Gastrocnemius medialis (tissue), 4 donors: ENCODE measurements around the gene PLAGL2. TPM values are rescaled to one million over a fixed set of nuclear protein-coding genes. Genes with fewer than 3 reads are reported as not detected.

Source experiments
- ATAC-seq, 2 donors: fragments of 150-250 bp; one replicate each; pipeline ENCODE4 v1.9.1; 2016
- DNase-seq, 2 donors: peaks; one replicate each; pipeline ENCODE4 v3.0.0-alpha.2; 2019
- H3K27ac ChIP-seq, 4 donors: fragments of 200-600 bp; sonication (generic); 1 replicate in 1 of 4; 2 replicates in 3 of 4; pipeline ENCODE4 v1.5.1; 2016 to 2018; ENCODE audit warnings: mild to moderate bottlenecking in 2 of 4, moderate library complexity in 1 of 4
- H3K27me3 ChIP-seq, 3 donors: fragments of 200-600 bp; sonication (generic) in 2 of 3; 1 replicate in 1 of 3; 2 replicates in 2 of 3; pipeline versions ENCODE4 v1.5.1 to v1.6.0; 2016 to 2019; ENCODE audit warnings: mild to moderate bottlenecking in 1 of 3, moderate library complexity in 1 of 3
- H3K36me3 ChIP-seq, 2 donors: fragments of 200-600 bp; sonication (generic) in 1 of 2; one replicate each; pipeline ENCODE4 v1.5.1; 2017 to 2018
- H3K4me1 ChIP-seq, 2 donors: fragments of 200-600 bp; sonication (generic) in 1 of 2; one replicate each; pipeline ENCODE4 v1.5.1; 2016 to 2017; ENCODE audit warnings: mild to moderate bottlenecking in 2 of 2
- H3K4me3 ChIP-seq, 4 donors: fragments of 200-600 bp; sonication (generic) in 3 of 4; 1 replicate in 1 of 4; 2 replicates in 3 of 4; pipeline ENCODE4 v1.5.1; 2016 to 2019; ENCODE audit warnings: mild to moderate bottlenecking in 2 of 4
- H3K9me3 ChIP-seq, 3 donors: fragments of 200-600 bp; sonication (generic) in 2 of 3; 1 replicate in 1 of 3; 2 replicates in 2 of 3; pipeline ENCODE4 v1.5.1; 2016 to 2019
- POLR2A ChIP-seq, 2 donors: fragments of 450-650 bp; IDR thresholded peaks; one replicate each; pipeline ENCODE4 v1.6.1; 2017; ENCODE audit warnings: antibody characterized with exemption in 2 of 2, mild to moderate bottlenecking in 2 of 2, moderate library complexity in 2 of 2
- in situ Hi-C, 4 donors: fragments of 200-750 bp; cut with MboI; loops; one replicate each; pipeline versions ENCODE4 v1.15.0 to v1.8.0; 2017; ENCODE audit warnings: low sequenced_read_pairs in 4 of 4
- intact Hi-C: fragments of 100-400 bp; cut with DNase I; formaldehyde crosslinking; loops from one replicate; pipeline ENCODE4 v1.15.1; 2023; ENCODE audit warnings: low total_unique reads
- total RNA-seq, 4 donors: library from RNA; depleted of rRNA; stranded (reverse); fragments of >200 nt; gene quantifications; one replicate each; pipeline versions ENCODE4 v1.1.0 to v1.2.3, GENCODE V29; 2016
- TF ChIP-seq, protein P1 (sequence below), 5 experiments: fragments of 450-650 bp in 3 of 5; fragments of 200-600 bp in 2 of 5; sonication (generic) in 2 of 5; IDR thresholded peaks in 4 of 5; conservative IDR thresholded peaks in 1 of 5; 1 replicate in 4 of 5; 2 replicates in 1 of 5; pipeline ENCODE4 v1.5.1; 2016 to 2019; ENCODE audit warnings: antibody characterized with exemption in 5 of 5, mild to moderate bottlenecking in 3 of 5, moderate library complexity in 3 of 5

The PLAGL2 gene
- total RNA-seq, 4 donors from 2014 or later: 1.4 to 6.5 (median 5.8) TPM

DNA sequence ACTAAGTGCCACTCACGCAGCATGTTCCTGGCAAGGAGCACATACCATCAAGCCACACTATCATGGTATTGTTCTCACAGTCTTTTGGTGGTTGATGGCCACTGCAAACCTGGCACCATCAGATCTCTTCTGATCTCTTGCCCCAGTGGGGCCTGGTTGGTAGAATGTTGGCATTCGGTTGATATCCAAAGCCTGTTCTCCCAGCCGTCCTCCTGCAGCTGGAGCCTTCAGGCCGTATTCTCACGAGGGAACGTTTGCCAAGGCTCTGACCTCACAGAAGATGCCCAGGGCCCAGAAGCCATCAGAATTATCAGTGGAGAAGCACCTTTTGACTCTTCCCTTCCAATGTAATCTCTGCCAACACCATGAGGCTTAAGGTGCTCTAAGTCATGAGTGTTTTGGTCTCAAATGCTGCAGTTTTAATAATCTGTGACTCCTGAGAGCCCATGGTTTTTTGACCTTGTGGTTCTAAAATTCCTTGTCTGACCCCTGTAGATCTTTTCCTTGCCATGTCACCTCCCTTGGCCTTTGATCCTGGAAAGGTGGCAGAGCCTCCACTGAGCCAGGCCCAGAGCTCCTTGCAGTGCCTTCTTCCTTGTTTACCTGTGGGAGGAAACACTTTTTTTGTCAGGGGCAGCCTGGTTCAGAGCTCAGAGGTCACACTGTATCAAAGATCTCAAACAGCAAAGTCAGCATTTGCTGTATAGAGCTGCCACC is 27.9 kb upstream of the PLAGL2 start:
- intact Hi-C loops (no loop called here), in situ Hi-C loops (no loop called here)
- Histone ChIP-seq H3K36me3 (peaks cover 0 to 60% of the 10 kb centered on the region in 2 donors), H3K9me3 (no peaks in the 10 kb centered on the region), H3K27me3 (no peaks in the 10 kb centered on the region), H3K4me1 (no peaks in the 10 kb centered on the region), H3K27ac (no peak overlapping the region), H3K4me3 (no peak overlapping the region)
- no peak for ATAC-seq
- TF ChIP-seq, protein P1, sequence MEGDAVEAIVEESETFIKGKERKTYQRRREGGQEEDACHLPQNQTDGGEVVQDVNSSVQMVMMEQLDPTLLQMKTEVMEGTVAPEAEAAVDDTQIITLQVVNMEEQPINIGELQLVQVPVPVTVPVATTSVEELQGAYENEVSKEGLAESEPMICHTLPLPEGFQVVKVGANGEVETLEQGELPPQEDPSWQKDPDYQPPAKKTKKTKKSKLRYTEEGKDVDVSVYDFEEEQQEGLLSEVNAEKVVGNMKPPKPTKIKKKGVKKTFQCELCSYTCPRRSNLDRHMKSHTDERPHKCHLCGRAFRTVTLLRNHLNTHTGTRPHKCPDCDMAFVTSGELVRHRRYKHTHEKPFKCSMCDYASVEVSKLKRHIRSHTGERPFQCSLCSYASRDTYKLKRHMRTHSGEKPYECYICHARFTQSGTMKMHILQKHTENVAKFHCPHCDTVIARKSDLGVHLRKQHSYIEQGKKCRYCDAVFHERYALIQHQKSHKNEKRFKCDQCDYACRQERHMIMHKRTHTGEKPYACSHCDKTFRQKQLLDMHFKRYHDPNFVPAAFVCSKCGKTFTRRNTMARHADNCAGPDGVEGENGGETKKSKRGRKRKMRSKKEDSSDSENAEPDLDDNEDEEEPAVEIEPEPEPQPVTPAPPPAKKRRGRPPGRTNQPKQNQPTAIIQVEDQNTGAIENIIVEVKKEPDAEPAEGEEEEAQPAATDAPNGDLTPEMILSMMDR (IDR thresholded peaks at IDR 0.05 in 4 of 5, conservative IDR thresholded peaks at IDR 0.05 in 1 of 5): no peak
- TF ChIP-seq POLR2A (IDR thresholded peaks at IDR 0.05): no peak
- DNase-seq: no peak

GRCh38 chr20:32234135-32234808 is 26.7 kb upstream of the PLAGL2 start:
- TF ChIP-seq, protein P1 (IDR thresholded peaks at IDR 0.05 in 4 of 5, conservative IDR thresholded peaks at IDR 0.05 in 1 of 5): no peak
- no peak for TF ChIP-seq POLR2A (IDR thresholded peaks at IDR 0.05)
- ATAC-seq: no peak
- in situ Hi-C loops (no loop called here), intact Hi-C loops (no loop called here)
- Histone ChIP-seq H3K9me3 (no peaks in the 10 kb centered on the region), H3K27me3 (no peaks in the 10 kb centered on the region), H3K4me3 (no peak overlapping the region), H3K36me3 (peaks cover 0 to 65% of the 10 kb centered on the region in 2 donors), H3K4me1 (no peaks in the 10 kb centered on the region), H3K27ac (no peak overlapping the region)
- no peak for DNase-seq

DNA sequence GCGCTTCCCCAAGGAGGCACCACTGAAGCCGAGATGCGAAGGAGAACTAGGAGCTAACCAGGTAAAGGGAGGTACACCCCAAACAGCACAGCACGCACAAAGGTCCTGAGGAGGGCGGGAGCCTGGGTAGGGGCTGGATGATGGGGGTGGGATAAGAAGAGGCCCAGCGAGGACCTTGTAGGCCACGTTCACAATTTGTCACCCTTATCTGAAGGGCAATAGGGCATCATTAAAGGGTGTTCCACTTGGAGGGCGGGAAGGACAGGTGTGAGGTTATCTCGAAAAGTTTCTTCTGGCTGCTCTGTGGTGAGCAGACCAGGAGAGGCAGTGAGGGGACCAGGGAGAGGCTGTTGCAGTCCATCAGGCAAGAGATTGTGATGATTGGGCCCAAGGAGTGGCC is 25.7 kb upstream of the PLAGL2 start:
- DNase-seq (no peak), ATAC-seq (no peak)
- H3K36me3 ChIP-seq: peaks cover 0 to 69% of the 10 kb centered on the region in 2 donors
- in situ Hi-C loops: no loop called here
- H3K4me3 ChIP-seq: no peak overlapping the region
- H3K27me3 ChIP-seq: no peaks in the 10 kb centered on the region
- no peak for TF ChIP-seq POLR2A (IDR thresholded peaks at IDR 0.05)
- TF ChIP-seq, protein P1 (IDR thresholded peaks at IDR 0.05 in 4 of 5, conservative IDR thresholded peaks at IDR 0.05 in 1 of 5): no peak
- H3K9me3 ChIP-seq: no peaks in the 10 kb centered on the region
- peaks cover 0 to 2% of the 10 kb centered on the region in 2 donors for H3K4me1 ChIP-seq
- H3K27ac ChIP-seq: no peak overlapping the region
- intact Hi-C loops: no loop called here

- Histone ChIP-seq H3K4me3 (no peak overlapping the region), H3K27ac (no peak overlapping the region), H3K36me3 (peaks cover 0 to 72% of the 10 kb centered on the region in 2 donors), H3K9me3 (no peaks in the 10 kb centered on the region), H3K27me3 (no peaks in the 10 kb centered on the region), H3K4me1 (peaks cover 4 to 11% of the 10 kb centered on the region in 2 donors)
- in situ Hi-C loops: no loop called here
- TF ChIP-seq, protein P1 (IDR thresholded peaks at IDR 0.05 in 4 of 5, conservative IDR thresholded peaks at IDR 0.05 in 1 of 5): no peak
- no peak for TF ChIP-seq POLR2A (IDR thresholded peaks at IDR 0.05)
- DNase-seq: no peak
- ATAC-seq: no peak
- intact Hi-C loops: no loop called here
Measured at GRCh38 chr20:32232326-32232886, 24.9 kb upstream of the PLAGL2 start.
